Measurements from ENCODE around the gene SGCE.

SGCE gene

GRCh38 chr7:94576316-94576715, 79.6 kb downstream of the SGCE start:
- in situ Hi-C loops (cut with MboI; ENCODE audit: low sequenced_read_pairs): no loop called here

- in situ Hi-C loops (cut with MboI; ENCODE audit: low sequenced_read_pairs): no loop called here
Measured at GRCh38 chr7:94575646-94576045, 80.3 kb downstream of the SGCE start.

GRCh38 chr7:94571816-94572215, 84.1 kb downstream of the SGCE start:
- in situ Hi-C loops (cut with MboI; ENCODE audit: low sequenced_read_pairs): no loop called here

GRCh38 chr7:94567396-94567795, 88.5 kb downstream of the SGCE start:
- in situ Hi-C loops (cut with MboI; ENCODE audit: low sequenced_read_pairs): no loop called here

- in situ Hi-C loops (cut with MboI; ENCODE audit: low sequenced_read_pairs): no loop called here
Measured at GRCh38 chr7:94565247-94565894, 90.6 kb downstream of the SGCE start.

GRCh38 chr7:94562525-94562924, 93.4 kb downstream of the SGCE start:
- in situ Hi-C loops (cut with MboI; ENCODE audit: low sequenced_read_pairs): no loop called here

GRCh38 chr7:94561841-94562514, 94.0 kb downstream of the SGCE start:
- in situ Hi-C loops (cut with MboI; ENCODE audit: low sequenced_read_pairs): no loop called here

- in situ Hi-C loops (cut with MboI; ENCODE audit: low sequenced_read_pairs): no loop called here
Measured at GRCh38 chr7:94559972-94560371, 96.0 kb downstream of the SGCE start.

- in situ Hi-C loops (cut with MboI; ENCODE audit: low sequenced_read_pairs): no loop called here
Measured at GRCh38 chr7:94557215-94557614, 98.7 kb downstream of the SGCE start.

GRCh38 chr7:94556028-94556427, 99.9 kb downstream of the SGCE start:
- in situ Hi-C loops (cut with MboI; ENCODE audit: low sequenced_read_pairs): no loop called here

- in situ Hi-C loops (cut with MboI; ENCODE audit: low sequenced_read_pairs): no loop called here
Measured at GRCh38 chr7:94547126-94547525, 108.8 kb downstream of the SGCE start.

GRCh38 chr7:94540428-94540827, 115.5 kb downstream of the SGCE start:
- in situ Hi-C loops (cut with MboI; ENCODE audit: low sequenced_read_pairs): no loop called here

Data from HL-60/S4 treated with phorbol 12-myristate 13-acetate at 8.2 ng/mL for 4 days and 3 days (cell line).